CD4-positive, alpha-beta T cell (primary cell): ENCODE results near the gene HMGB2. TPM values are rescaled to one million over a fixed set of nuclear protein-coding genes. Genes with fewer than 3 reads are reported as not detected.

ENCODE experiments used
- ATAC-seq: fragments of 200-7000 bp; cut with Tn5 transposase; one replicate; pipeline ENCODE4 v1.10.0; 2022; ENCODE audit warnings: mild to moderate bottlenecking; ENCODE audit not compliant: poor library complexity
- CTCF ChIA-PET: fragments of 350-600 bp; sonication (Branson Sonifier 250); formaldehyde crosslinking; loops from one replicate; lab custom pipeline; 2021; ENCODE audit warnings: antibody characterized with exemption, inconsistent platforms; lab: Charles Lee
- POLR2A ChIA-PET: fragments of 350-600 bp; sonication (Branson Sonifier 250); formaldehyde crosslinking; loops from one replicate; lab custom pipeline; 2021; ENCODE audit warnings: antibody characterized with exemption, inconsistent platforms; lab: Charles Lee
- DNase-seq, 14 experiments: peaks; one replicate each; pipeline ENCODE4 v3.0.0-alpha.2; 2013 to 2020; ENCODE audit warnings: mixed read lengths in 2 of 14
- H3K27ac ChIP-seq, 2 donors: one replicate each; pipeline versions ENCODE4 v1.5.1 to v1.7.0; 2013; ENCODE audit warnings: low read length in 2 of 2, low read depth in 1 of 2, mild to moderate bottlenecking in 1 of 2
- H3K27me3 ChIP-seq, 2 experiments: 1 replicate in 1 of 2; 2 replicates in 1 of 2; pipeline versions ENCODE4 v1.6.1 to v1.7.0; 2013; ENCODE audit warnings: low read length in 2 of 2, control low read depth in 1 of 2, mild to moderate bottlenecking in 1 of 2, moderate library complexity in 1 of 2; ENCODE audit not compliant: insufficient read depth in 2 of 2, control insufficient read depth in 1 of 2
- H3K36me3 ChIP-seq: one replicate; pipeline ENCODE4 v1.6.1; 2013; ENCODE audit warnings: low read length, control low read depth; ENCODE audit not compliant: insufficient read depth
- H3K4me1 ChIP-seq: one replicate; pipeline ENCODE4 v1.6.1; 2013; ENCODE audit warnings: low read length, control low read depth; ENCODE audit not compliant: insufficient read depth
- H3K4me3 ChIP-seq: one replicate; pipeline ENCODE4 v1.5.1; 2013; ENCODE audit warnings: mild to moderate bottlenecking, low read length, moderate library complexity
- H3K9me3 ChIP-seq, 2 experiments: 1 replicate in 1 of 2; 2 replicates in 1 of 2; pipeline versions ENCODE4 v1.6.1 to v1.7.0; 2013; ENCODE audit warnings: low read length in 2 of 2, mild to moderate bottlenecking in 2 of 2, control low read depth in 1 of 2, moderate library complexity in 1 of 2; ENCODE audit not compliant: control insufficient read depth in 1 of 2, insufficient read depth in 1 of 2
- H3K27ac Mint-ChIP-seq: one replicate; pipeline ENCODE4 v1.8.0; 2020; ENCODE audit warnings: mixed read lengths
- H3K27me3 Mint-ChIP-seq: one replicate; pipeline ENCODE4 v1.8.0; 2021; ENCODE audit warnings: mixed read lengths
- H3K36me3 Mint-ChIP-seq: one replicate; pipeline ENCODE4 v1.8.0; 2021; ENCODE audit warnings: low read depth, mixed read lengths
- H3K4me1 Mint-ChIP-seq: one replicate; pipeline ENCODE4 v1.8.0; 2021; ENCODE audit warnings: low read depth, mixed read lengths
- H3K4me3 Mint-ChIP-seq: one replicate; pipeline ENCODE4 v1.8.0; 2020; ENCODE audit warnings: mild to moderate bottlenecking, mixed read lengths
- H3K9me3 Mint-ChIP-seq: one replicate; pipeline ENCODE4 v1.8.0; 2020; ENCODE audit warnings: mixed read lengths
- CTCF ChIP-seq: fragments of 200-600 bp; IDR thresholded peaks from one replicate; pipeline ENCODE4 v1.8.0; 2022; ENCODE audit warnings: antibody characterized with exemption, mild to moderate bottlenecking
- intact Hi-C, 2 experiments: fragments of 100-400 bp; cut with DNase I in 1 of 2; cut with micrococcal nuclease in 1 of 2; formaldehyde crosslinking; loops; one replicate each; pipeline versions ENCODE4 v1.15.1 to v1.9.0; 2023 to 2025; cut with DNase I, micrococcal nuclease
- total RNA-seq, 174 experiments: library from RNA in 2 of 174; stranded (reverse) in 2 of 174; gene quantifications; one replicate each; pipeline ENCODE4 v1.2.3 and lab custom pipeline; 2021 to 2026

Gene HMGB2
- total RNA-seq, 2 experiments from 2014 or later = 228 to 232 TPM

GRCh38 chr4:173357939-173358338 is 23.8 kb upstream of the HMGB2 start:
- no peaks in the 10 kb centered on the region for H3K9me3 Mint-ChIP-seq
- Histone ChIP-seq H3K4me1 (no peaks in the 10 kb centered on the region), H3K27ac (no peak overlapping the region), H3K4me3 (no peak overlapping the region), H3K9me3 (no peaks in the 10 kb centered on the region), H3K27me3 (no peaks in the 10 kb centered on the region), H3K36me3 (no peaks in the 10 kb centered on the region)
- no peaks in the 10 kb centered on the region for H3K36me3 Mint-ChIP-seq
- no peaks in the 10 kb centered on the region for H3K4me1 Mint-ChIP-seq
- no peaks in the 10 kb centered on the region for H3K27me3 Mint-ChIP-seq
- POLR2A ChIA-PET = no interaction called here
- CTCF ChIA-PET = interaction anchor here (1.1 kb wide), 1 partner anchor 39 kb away, joined by 3 read pairs; no protein-coding TSS in a partner anchor
- DNase-seq = no peak
- ATAC-seq = no peak
- no peak overlapping the region for H3K27ac Mint-ChIP-seq
- intact Hi-C loops = loop anchor here in 1 of 2 experiments (2.0 kb wide), 1 partner anchor 15 kb away; no protein-coding TSS in a partner anchor
- no peak overlapping the region for H3K4me3 Mint-ChIP-seq
- TF ChIP-seq CTCF = no peak

GRCh38 chr4:173347467-173347866 is 13.3 kb upstream of the HMGB2 start:
- no peaks in the 10 kb centered on the region for H3K36me3 Mint-ChIP-seq
- peaks cover 4% of the 10 kb centered on the region for H3K27me3 Mint-ChIP-seq
- DNase-seq (no peak), ATAC-seq (no peak)
- H3K27ac Mint-ChIP-seq = no peak overlapping the region
- no peaks in the 10 kb centered on the region for H3K9me3 Mint-ChIP-seq
- no peaks in the 10 kb centered on the region for H3K36me3 ChIP-seq
- ChIA-PET POLR2A (interaction anchor here (3.5 kb wide), 1 partner anchor 13 kb away, joined by 20 read pairs; the partner anchor contains the start of gene HMGB2), CTCF (interaction anchor here (1.1 kb wide), 1 partner anchor 9 kb away, joined by 3 read pairs; no protein-coding TSS in a partner anchor)
- no peaks in the 10 kb centered on the region for H3K27me3 ChIP-seq
- peaks cover 0 to 3% of the 10 kb centered on the region in 2 experiments for H3K9me3 ChIP-seq
- H3K4me3 ChIP-seq = no peak overlapping the region
- H3K4me1 Mint-ChIP-seq = no peaks in the 10 kb centered on the region
- no peak for TF ChIP-seq CTCF
- no peak overlapping the region for H3K27ac ChIP-seq
- intact Hi-C loops = no loop called here
- no peak overlapping the region for H3K4me3 Mint-ChIP-seq
- no peaks in the 10 kb centered on the region for H3K4me1 ChIP-seq

DNA sequence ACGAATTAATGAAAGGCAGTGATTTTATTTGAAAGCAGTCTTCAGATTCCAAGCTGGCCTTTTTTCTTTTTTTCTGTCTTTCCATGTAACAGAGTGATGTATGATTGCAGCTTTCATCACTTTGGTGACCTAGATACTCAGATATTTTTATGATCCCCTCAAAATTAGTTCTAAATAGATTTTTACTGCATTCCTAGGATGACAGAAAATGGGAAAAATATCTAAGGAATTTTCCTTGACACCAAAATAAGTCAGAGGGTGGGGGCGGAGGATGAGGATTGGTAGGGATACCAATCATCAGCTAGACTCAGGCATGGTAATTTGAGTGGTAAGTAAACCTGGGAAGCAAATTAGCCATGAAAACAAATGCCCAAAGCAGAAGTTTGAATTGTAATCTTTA is 11.9 kb upstream of the HMGB2 start:
- no peaks in the 10 kb centered on the region for H3K9me3 Mint-ChIP-seq
- H3K9me3 ChIP-seq = peaks cover 0 to 3% of the 10 kb centered on the region in 2 experiments
- H3K27me3 ChIP-seq = no peaks in the 10 kb centered on the region
- H3K4me3 Mint-ChIP-seq = no peak overlapping the region
- intact Hi-C loops = no loop called here
- H3K27ac ChIP-seq = no peak overlapping the region
- ChIA-PET POLR2A (interaction anchor here (1.3 to 3.5 kb wide), 2 partner anchors 12 to 25 kb away, joined by 4 to 20 read pairs; partner anchors contain the start of genes HMGB2 and SAP30), CTCF (no interaction called here)
- no peaks in the 10 kb centered on the region for H3K36me3 ChIP-seq
- TF ChIP-seq CTCF = no peak
- H3K27me3 Mint-ChIP-seq = peaks cover 4% of the 10 kb centered on the region
- H3K36me3 Mint-ChIP-seq = no peaks in the 10 kb centered on the region
- H3K4me3 ChIP-seq = no peak overlapping the region
- no peaks in the 10 kb centered on the region for H3K4me1 Mint-ChIP-seq
- no peaks in the 10 kb centered on the region for H3K4me1 ChIP-seq
- H3K27ac Mint-ChIP-seq = no peak overlapping the region
- DNase-seq (no peak), ATAC-seq (no peak)
